A549 (cell line): ENCODE measurements around the gene APOL3. TPM values are rescaled to one million over a fixed set of nuclear protein-coding genes. Genes with fewer than 3 reads are reported as not detected.

ENCODE experiments used
- ATAC-seq, 2 experiments: fragments of 200-7000 bp in 1 of 2; fragments of >200 bp in 1 of 2; cut with Nextera tagmentation in 1 of 2; cut with Tn5 transposase in 1 of 2; 3 replicates each; pipeline versions ENCODE4 v1.8.0 to v1.9.1; 2018 to 2020; ENCODE audit warnings: mild to moderate bottlenecking in 1 of 2, moderate library complexity in 1 of 2
- CTCF ChIA-PET: fragments of 300-600 bp; sonication (Branson Sonifier 250); formaldehyde crosslinking; extraction: SDS; loops from one replicate; lab custom pipeline; 2021; ENCODE audit warnings: antibody characterized with exemption, inconsistent platforms; lab: Yijun Ruan, JAX
- POLR2A ChIA-PET: fragments of 350-600 bp; formaldehyde crosslinking; extraction: SDS; loops from one replicate; lab custom pipeline; 2021; ENCODE audit warnings: antibody characterized with exemption, inconsistent platforms; lab: Yijun Ruan, JAX
- DNase-seq, 2 experiments: peaks; one replicate each; pipeline versions ENCODE4 v3.0.0 to v3.0.0-alpha.2; 2011 to 2016; ENCODE audit warnings: low read depth in 1 of 2, low spot score in 1 of 2
- FAIRE-seq: peaks from 2 replicates; lab custom pipeline; 2011; peaks lifted over from hg19 to GRCh38; lab: Jason Lieb, UNC
- H3K27ac ChIP-seq, 2 experiments: fragments of >200 bp; sonication (Bioruptor Twin); formaldehyde crosslinking; 3 replicates each; pipeline ENCODE4 v1.5.1; 2016 to 2017
- H3K4me1 ChIP-seq: fragments of >200 bp; sonication (Bioruptor Twin); formaldehyde crosslinking; 3 replicates; pipeline ENCODE4 v1.6.1; 2016
- H3K4me2 ChIP-seq: fragments of >200 bp; sonication (Bioruptor Twin); formaldehyde crosslinking; 3 replicates; pipeline ENCODE4 v1.6.1; 2016
- H3K4me3 ChIP-seq: fragments of >200 bp; sonication (Bioruptor Twin); formaldehyde crosslinking; 3 replicates; pipeline ENCODE4 v1.5.1; 2016
- H3K9me3 ChIP-seq: fragments of >200 bp; sonication (Bioruptor Twin); formaldehyde crosslinking; 3 replicates; pipeline ENCODE4 v1.6.1; 2016
- CEBPB ChIP-seq, 2 experiments: fragments of >200 bp in 1 of 2; sonication (Bioruptor Twin) in 1 of 2; formaldehyde crosslinking in 1 of 2; IDR thresholded peaks; 2 replicates each; pipeline ENCODE4 v1.6.1; 2012 to 2016
- CHD2 ChIP-seq: fragments of 150-350 bp; IDR thresholded peaks from 2 replicates; pipeline ENCODE4 v1.6.1; 2014; ENCODE audit warnings: low read length; ENCODE audit not compliant: partially characterized antibody
- EHF ChIP-seq: fragments of 250-450 bp; sonication (Bioruptor Pico); IDR thresholded peaks from 2 replicates; pipeline ENCODE4 v1.5.0; 2020; ENCODE audit warnings: mild to moderate bottlenecking
- EP300 ChIP-seq, 2 experiments: fragments of >200 bp; sonication (Bioruptor Twin); formaldehyde crosslinking; IDR thresholded peaks; 2 replicates in 1 of 2; 3 replicates in 1 of 2; pipeline ENCODE4 v1.6.1; 2016 to 2017
- FOSL2 ChIP-seq, 2 experiments: fragments of 450-650 bp in 1 of 2; fragments of >200 bp in 1 of 2; sonication (Bioruptor Twin) in 1 of 2; formaldehyde crosslinking; IDR thresholded peaks; 2 replicates each; pipeline versions ENCODE4 v1.5.0 to v1.6.1; 2016 to 2020; ENCODE audit warnings: mild to moderate bottlenecking in 1 of 2, moderate library complexity in 1 of 2
- FOXS1 ChIP-seq: fragments of 250-450 bp; sonication (Bioruptor Pico); IDR thresholded peaks from 2 replicates; pipeline ENCODE4 v1.5.0; 2020; ENCODE audit warnings: mild to moderate bottlenecking, moderate library complexity
- HEYL ChIP-seq: fragments of 250-450 bp; sonication (Bioruptor Pico); IDR thresholded peaks from 2 replicates; pipeline ENCODE4 v1.8.0; 2021; ENCODE audit warnings: mild to moderate bottlenecking, moderate library complexity
- HOXB13 ChIP-seq: fragments of 250-450 bp; sonication (Bioruptor Pico); IDR thresholded peaks from 2 replicates; pipeline ENCODE4 v1.5.0; 2020; ENCODE audit warnings: low read depth, mild to moderate bottlenecking, moderate library complexity
- JUNB ChIP-seq: fragments of >200 bp; sonication (Bioruptor Twin); formaldehyde crosslinking; IDR thresholded peaks from 2 replicates; pipeline ENCODE4 v1.6.1; 2016
- KDM1A ChIP-seq: fragments of 200-600 bp; sonication (generic); IDR thresholded peaks from 2 replicates; pipeline ENCODE4 v1.6.1; 2016; ENCODE audit warnings: low read depth, mild to moderate bottlenecking
- KDM5A ChIP-seq: fragments of 200-600 bp; sonication (generic); IDR thresholded peaks from 2 replicates; pipeline ENCODE4 v1.6.1; 2016; ENCODE audit warnings: antibody characterized with exemption, mild to moderate bottlenecking
- MYC ChIP-seq: IDR thresholded peaks from 2 replicates; pipeline ENCODE4 v1.6.1; 2012; ENCODE audit warnings: mild to moderate bottlenecking, inconsistent platforms, low read length, improper control_type of control experiment, borderline replicate concordance
- NPAS2 ChIP-seq: fragments of 250-450 bp; sonication (Bioruptor Pico); IDR thresholded peaks from 2 replicates; pipeline ENCODE4 v1.8.0; 2022; ENCODE audit warnings: mild to moderate bottlenecking, moderate library complexity, borderline replicate concordance
- NR3C1 ChIP-seq: fragments of >200 bp; sonication (Bioruptor Twin); formaldehyde crosslinking; IDR thresholded peaks from 3 replicates; pipeline ENCODE4 v1.6.1; 2017
- PHF8 ChIP-seq: fragments of 200-600 bp; sonication (generic); IDR thresholded peaks from 2 replicates; pipeline ENCODE4 v1.6.1; 2016; ENCODE audit warnings: low read depth, mild to moderate bottlenecking, antibody characterized with exemption, moderate library complexity, borderline replicate concordance
- POLR2A ChIP-seq: IDR thresholded peaks from 2 replicates; pipeline ENCODE4 v1.6.1; 2012; ENCODE audit warnings: mild to moderate bottlenecking, low read length
- RAD21 ChIP-seq, 2 experiments: fragments of >200 bp in 1 of 2; sonication (Bioruptor Twin) in 1 of 2; formaldehyde crosslinking in 1 of 2; IDR thresholded peaks in 1 of 2; conservative IDR thresholded peaks in 1 of 2; 2 replicates in 1 of 2; 3 replicates in 1 of 2; pipeline ENCODE4 v1.6.1; 2012 to 2018; ENCODE audit warnings: inconsistent platforms in 1 of 2
- RARB ChIP-seq: fragments of 250-450 bp; sonication (Bioruptor Pico); IDR thresholded peaks from 2 replicates; pipeline ENCODE4 v1.8.0; 2021; ENCODE audit warnings: mild to moderate bottlenecking, moderate library complexity
- RFX5 ChIP-seq: fragments of 450-650 bp; IDR thresholded peaks from 2 replicates; pipeline ENCODE4 v1.7.1; 2014; ENCODE audit warnings: antibody characterized with exemption, mild to moderate bottlenecking, moderate library complexity
- RNF2 ChIP-seq: fragments of 200-600 bp; sonication (generic); IDR thresholded peaks from 2 replicates; pipeline ENCODE4 v1.6.1; 2016; ENCODE audit warnings: low read depth, mild to moderate bottlenecking, antibody characterized with exemption, moderate library complexity, borderline replicate concordance
- SMC3 ChIP-seq: fragments of >200 bp; sonication (Bioruptor Twin); formaldehyde crosslinking; IDR thresholded peaks from 3 replicates; pipeline ENCODE4 v1.6.1; 2018; ENCODE audit warnings: inconsistent platforms
- ZFP36 ChIP-seq: fragments of 450-650 bp; IDR thresholded peaks from 2 replicates; pipeline ENCODE4 v1.6.1; 2014; ENCODE audit warnings: borderline replicate concordance; ENCODE audit not compliant: partially characterized antibody
- WGBS: methylation state at CpG from one replicate; pipeline ENCODE4 v1.1.6; 2017; ENCODE audit errors: missing lambda C conversion rate; 5-methylcytosine and 5-hydroxymethylcytosine counted together
- polyA minus RNA-seq: library from RNA; depleted of rRNA, polyadenylated mRNA; stranded (reverse); fragments of >200 nt; gene quantifications from 2 replicates; pipeline ENCODE4 v1.2.3, GENCODE V29; 2011; rRNA and poly(A)+ RNA removed
- polyA plus RNA-seq, 4 experiments: library from polyadenylated mRNA; depleted of rRNA in 3 of 4; stranded (reverse); fragments of >200 nt; fragmentation: RNase III in 1 of 4; extraction: RNeasy Plus Mini Kit Qiagen cat#74134 plus additional on column Dnase treatment in 1 of 4; gene quantifications; 2 replicates in 3 of 4; 3 replicates in 1 of 4; pipeline ENCODE4 v1.2.3, GENCODE V29; 2011 to 2017
- TF ChIP-seq, protein P1 (sequence below): IDR thresholded peaks from 2 replicates; pipeline ENCODE4 v1.6.1; 2012
- TF ChIP-seq, protein P2 (sequence below): fragments of >200 bp; sonication (Bioruptor Twin); formaldehyde crosslinking; IDR thresholded peaks from 2 replicates; pipeline ENCODE4 v1.6.1; 2016
- TF ChIP-seq, protein P3 (sequence below): fragments of 250-450 bp; sonication (Bioruptor Pico); IDR thresholded peaks from 2 replicates; pipeline ENCODE4 v1.5.0; 2021; ENCODE audit warnings: mild to moderate bottlenecking, moderate library complexity, borderline replicate concordance
- TF ChIP-seq, protein P4 (sequence below): fragments of 250-450 bp; sonication (Bioruptor Pico); IDR thresholded peaks from 2 replicates; pipeline ENCODE4 v1.5.0; 2020; ENCODE audit warnings: low read depth, mild to moderate bottlenecking, moderate library complexity
- TF ChIP-seq, protein P5 (sequence below): fragments of >200 bp; sonication (Bioruptor Twin); formaldehyde crosslinking; IDR thresholded peaks from 3 replicates; pipeline ENCODE4 v1.6.1; 2016
- TF ChIP-seq, protein P6 (sequence below): fragments of >200 bp; sonication (Bioruptor Twin); formaldehyde crosslinking; IDR thresholded peaks from 3 replicates; pipeline ENCODE4 v1.5.1; 2016

APOL3 gene, protein sequence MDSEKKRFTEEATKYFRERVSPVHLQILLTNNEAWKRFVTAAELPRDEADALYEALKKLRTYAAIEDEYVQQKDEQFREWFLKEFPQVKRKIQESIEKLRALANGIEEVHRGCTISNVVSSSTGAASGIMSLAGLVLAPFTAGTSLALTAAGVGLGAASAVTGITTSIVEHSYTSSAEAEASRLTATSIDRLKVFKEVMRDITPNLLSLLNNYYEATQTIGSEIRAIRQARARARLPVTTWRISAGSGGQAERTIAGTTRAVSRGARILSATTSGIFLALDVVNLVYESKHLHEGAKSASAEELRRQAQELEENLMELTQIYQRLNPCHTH
- not detected in 2 replicates for polyA plus RNA-seq (2011; rRNA removed)
- not detected in 2 replicates for polyA plus RNA-seq (2012; cell fraction: cytosol; rRNA removed)
- polyA plus RNA-seq (2012; cell fraction: nucleus; rRNA removed), result not detected in 2 replicates
- polyA plus RNA-seq (2017; fragmentation: RNase III; extraction: RNeasy Plus Mini Kit Qiagen cat#74134 plus additional on column Dnase treatment), result not detected in 3 replicates
- polyA minus RNA-seq, result not detected in 2 replicates

DNA sequence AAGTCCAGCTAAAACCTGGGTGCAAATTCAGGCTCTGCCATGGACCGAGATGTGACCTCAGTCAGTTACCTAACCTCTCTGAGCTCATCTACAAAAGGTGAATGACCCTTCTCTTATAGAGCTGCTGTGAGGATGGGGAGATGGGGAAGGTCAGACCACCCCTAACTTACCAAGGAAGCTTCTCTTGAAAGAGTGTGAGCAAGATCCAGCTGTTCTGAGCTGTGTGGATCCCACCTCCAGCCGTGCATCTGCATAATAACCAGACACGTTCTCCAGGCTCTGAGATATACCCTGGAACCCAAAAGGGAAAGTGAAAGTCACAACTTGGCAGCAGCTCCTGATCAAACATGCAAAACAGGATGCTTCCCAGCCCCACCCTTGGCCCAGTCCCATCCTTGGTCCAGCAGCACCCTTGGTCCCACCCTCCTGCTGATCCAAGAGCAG lies at the start of gene APOL3:
APOL3 (minus strand) TSS at position 257 of the 444 bp plus-strand sequence. CDS start 11,700 bp downstream, outside the sequence.
- H3K4me1 ChIP-seq, result no peaks in the 10 kb centered on the region
- no peak within 1 kb of the TSS for H3K27ac ChIP-seq
- TF ChIP-seq NPAS2 (CRISPR knock-in tag), result no peak
- TF ChIP-seq RAD21 (conservative IDR thresholded peaks at IDR 0.05 in 1 of 2, IDR thresholded peaks at IDR 0.05 in 1 of 2), result no peak
- no peak for TF ChIP-seq JUNB
- no peak for TF ChIP-seq HEYL
- no peak for TF ChIP-seq MYC
- TF ChIP-seq POLR2A, result no peak
- TF ChIP-seq RARB, result no peak
- TF ChIP-seq RFX5, result no peak
- TF ChIP-seq, protein P1, sequence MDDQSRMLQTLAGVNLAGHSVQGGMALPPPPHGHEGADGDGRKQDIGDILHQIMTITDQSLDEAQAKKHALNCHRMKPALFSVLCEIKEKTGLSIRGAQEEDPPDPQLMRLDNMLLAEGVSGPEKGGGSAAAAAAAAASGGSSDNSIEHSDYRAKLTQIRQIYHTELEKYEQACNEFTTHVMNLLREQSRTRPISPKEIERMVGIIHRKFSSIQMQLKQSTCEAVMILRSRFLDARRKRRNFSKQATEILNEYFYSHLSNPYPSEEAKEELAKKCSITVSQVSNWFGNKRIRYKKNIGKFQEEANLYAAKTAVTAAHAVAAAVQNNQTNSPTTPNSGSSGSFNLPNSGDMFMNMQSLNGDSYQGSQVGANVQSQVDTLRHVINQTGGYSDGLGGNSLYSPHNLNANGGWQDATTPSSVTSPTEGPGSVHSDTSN, result no peak
- no peak for TF ChIP-seq PHF8
- no peak for TF ChIP-seq HOXB13 (CRISPR knock-in tag)
- no peak for TF ChIP-seq FOXS1 (CRISPR knock-in tag)
- TF ChIP-seq, protein P2, sequence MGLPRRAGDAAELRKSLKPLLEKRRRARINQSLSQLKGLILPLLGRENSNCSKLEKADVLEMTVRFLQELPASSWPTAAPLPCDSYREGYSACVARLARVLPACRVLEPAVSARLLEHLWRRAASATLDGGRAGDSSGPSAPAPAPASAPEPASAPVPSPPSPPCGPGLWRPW, result no peak
- TF ChIP-seq CEBPB (IDR thresholded peaks at IDR 0.05), result no peak
- TF ChIP-seq, protein P3, sequence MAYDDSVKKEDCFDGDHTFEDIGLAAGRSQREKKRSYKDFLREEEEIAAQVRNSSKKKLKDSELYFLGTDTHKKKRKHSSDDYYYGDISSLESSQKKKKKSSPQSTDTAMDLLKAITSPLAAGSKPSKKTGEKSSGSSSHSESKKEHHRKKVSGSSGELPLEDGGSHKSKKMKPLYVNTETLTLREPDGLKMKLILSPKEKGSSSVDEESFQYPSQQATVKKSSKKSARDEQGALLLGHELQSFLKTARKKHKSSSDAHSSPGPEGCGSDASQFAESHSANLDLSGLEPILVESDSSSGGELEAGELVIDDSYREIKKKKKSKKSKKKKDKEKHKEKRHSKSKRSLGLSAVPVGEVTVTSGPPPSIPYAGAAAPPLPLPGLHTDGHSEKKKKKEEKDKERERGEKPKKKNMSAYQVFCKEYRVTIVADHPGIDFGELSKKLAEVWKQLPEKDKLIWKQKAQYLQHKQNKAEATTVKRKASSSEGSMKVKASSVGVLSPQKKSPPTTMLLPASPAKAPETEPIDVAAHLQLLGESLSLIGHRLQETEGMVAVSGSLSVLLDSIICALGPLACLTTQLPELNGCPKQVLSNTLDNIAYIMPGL (CRISPR knock-in tag), result no peak
- TF ChIP-seq CHD2, result no peak
- TF ChIP-seq FOSL2 (IDR thresholded peaks at IDR 0.05), result no peak
- no peak for TF ChIP-seq FOSL2 (CRISPR knock-in tag; IDR thresholded peaks at IDR 0.05)
- TF ChIP-seq RNF2, result no peak
- TF ChIP-seq, protein P4, sequence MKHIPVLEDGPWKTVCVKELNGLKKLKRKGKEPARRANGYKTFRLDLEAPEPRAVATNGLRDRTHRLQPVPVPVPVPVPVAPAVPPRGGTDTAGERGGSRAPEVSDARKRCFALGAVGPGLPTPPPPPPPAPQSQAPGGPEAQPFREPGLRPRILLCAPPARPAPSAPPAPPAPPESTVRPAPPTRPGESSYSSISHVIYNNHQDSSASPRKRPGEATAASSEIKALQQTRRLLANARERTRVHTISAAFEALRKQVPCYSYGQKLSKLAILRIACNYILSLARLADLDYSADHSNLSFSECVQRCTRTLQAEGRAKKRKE, result no peak
- TF ChIP-seq, all 56 proteins: peak for 0
- ATAC-seq, result no peak
- no peak within 1 kb of the TSS for H3K4me2 ChIP-seq
- no peaks in the 10 kb centered on the region for H3K9me3 ChIP-seq
- 77% methylated on average over 3 of the region's 3 CpGs for WGBS
- POLR2A ChIA-PET, result no interaction called here
- CTCF ChIA-PET, result interaction anchor here (0.6 to 1.4 kb wide), 2 partner anchors 16 to 740 kb away, joined by 5 read pairs; no protein-coding TSS in a partner anchor
- H3K4me3 ChIP-seq, result no peak within 1 kb of the TSS
- no peak for FAIRE-seq
- no peak for DNase-seq

DNA sequence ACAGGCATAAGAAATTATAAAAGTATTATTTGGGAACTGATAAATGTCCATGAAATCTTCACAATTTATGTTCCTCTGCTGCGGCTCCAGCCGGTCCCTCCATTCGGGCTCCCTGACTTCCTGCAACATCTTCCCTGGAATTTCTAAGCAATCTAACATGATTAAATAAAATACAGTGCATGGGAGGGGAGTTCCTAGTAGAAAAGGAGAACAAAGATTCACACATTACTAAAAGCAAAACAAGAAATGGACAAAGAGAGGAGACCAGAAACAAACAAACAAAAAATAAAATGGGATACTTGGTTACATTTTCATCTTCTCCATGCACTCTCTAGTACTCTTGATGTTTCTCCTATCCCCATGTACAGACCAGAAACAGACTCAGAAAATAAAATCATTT lies 49.7 kb upstream of the APOL3 start:
- WGBS, result 85% methylated on average over 3 of the region's 3 CpGs
- Histone ChIP-seq H3K4me2 (no peak overlapping the region), H3K4me1 (no peaks in the 10 kb centered on the region), H3K9me3 (no peaks in the 10 kb centered on the region), H3K4me3 (no peak overlapping the region), H3K27ac (no peak overlapping the region)
- POLR2A ChIA-PET, result no interaction called here
- CTCF ChIA-PET, result no interaction called here
- no peak for ATAC-seq
- no peak for DNase-seq
- no peak for FAIRE-seq
- TF ChIP-seq, protein P5, sequence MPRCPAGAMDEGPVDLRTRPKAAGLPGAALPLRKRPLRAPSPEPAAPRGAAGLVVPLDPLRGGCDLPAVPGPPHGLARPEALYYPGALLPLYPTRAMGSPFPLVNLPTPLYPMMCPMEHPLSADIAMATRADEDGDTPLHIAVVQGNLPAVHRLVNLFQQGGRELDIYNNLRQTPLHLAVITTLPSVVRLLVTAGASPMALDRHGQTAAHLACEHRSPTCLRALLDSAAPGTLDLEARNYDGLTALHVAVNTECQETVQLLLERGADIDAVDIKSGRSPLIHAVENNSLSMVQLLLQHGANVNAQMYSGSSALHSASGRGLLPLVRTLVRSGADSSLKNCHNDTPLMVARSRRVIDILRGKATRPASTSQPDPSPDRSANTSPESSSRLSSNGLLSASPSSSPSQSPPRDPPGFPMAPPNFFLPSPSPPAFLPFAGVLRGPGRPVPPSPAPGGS, result no peak
- TF ChIP-seq SMC3, result no peak
- no peak for TF ChIP-seq JUNB
- TF ChIP-seq, protein P4, result no peak
- no peak for TF ChIP-seq EP300 (IDR thresholded peaks at IDR 0.05)
- no peak for TF ChIP-seq RFX5
- TF ChIP-seq ZFP36, result no peak
- no peak for TF ChIP-seq EHF (CRISPR knock-in tag)
- TF ChIP-seq, protein P2, result no peak
- TF ChIP-seq, protein P6, sequence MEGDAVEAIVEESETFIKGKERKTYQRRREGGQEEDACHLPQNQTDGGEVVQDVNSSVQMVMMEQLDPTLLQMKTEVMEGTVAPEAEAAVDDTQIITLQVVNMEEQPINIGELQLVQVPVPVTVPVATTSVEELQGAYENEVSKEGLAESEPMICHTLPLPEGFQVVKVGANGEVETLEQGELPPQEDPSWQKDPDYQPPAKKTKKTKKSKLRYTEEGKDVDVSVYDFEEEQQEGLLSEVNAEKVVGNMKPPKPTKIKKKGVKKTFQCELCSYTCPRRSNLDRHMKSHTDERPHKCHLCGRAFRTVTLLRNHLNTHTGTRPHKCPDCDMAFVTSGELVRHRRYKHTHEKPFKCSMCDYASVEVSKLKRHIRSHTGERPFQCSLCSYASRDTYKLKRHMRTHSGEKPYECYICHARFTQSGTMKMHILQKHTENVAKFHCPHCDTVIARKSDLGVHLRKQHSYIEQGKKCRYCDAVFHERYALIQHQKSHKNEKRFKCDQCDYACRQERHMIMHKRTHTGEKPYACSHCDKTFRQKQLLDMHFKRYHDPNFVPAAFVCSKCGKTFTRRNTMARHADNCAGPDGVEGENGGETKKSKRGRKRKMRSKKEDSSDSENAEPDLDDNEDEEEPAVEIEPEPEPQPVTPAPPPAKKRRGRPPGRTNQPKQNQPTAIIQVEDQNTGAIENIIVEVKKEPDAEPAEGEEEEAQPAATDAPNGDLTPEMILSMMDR, result no peak
- TF ChIP-seq KDM1A, result no peak
- no peak for TF ChIP-seq NR3C1
- no peak for TF ChIP-seq KDM5A
